HEK293 (cell line): Measurements from ENCODE around the gene DZIP1.

ENCODE experiments used
- GLIS1 ChIP-seq: fragments of 450-650 bp; formaldehyde crosslinking; IDR thresholded peaks from 2 replicates; pipeline ENCODE4 v1.5.1; 2016; ENCODE audit warnings: missing biosample characterization, missing genetic modification characterization
- GLIS2 ChIP-seq: fragments of 450-650 bp; formaldehyde crosslinking; IDR thresholded peaks from 2 replicates; pipeline ENCODE4 v1.5.1; 2016; ENCODE audit warnings: missing biosample characterization, missing genetic modification characterization
- IKZF3 ChIP-seq: fragments of 450-650 bp; IDR thresholded peaks from 2 replicates; pipeline ENCODE4 v1.5.0; 2018; ENCODE audit warnings: missing biosample characterization, mild to moderate bottlenecking, missing genetic modification characterization, moderate library complexity
- KLF10 ChIP-seq: fragments of 450-650 bp; IDR thresholded peaks from 2 replicates; pipeline ENCODE4 v1.5.1; 2018; ENCODE audit warnings: missing biosample characterization, mild to moderate bottlenecking, missing genetic modification characterization
- KLF7 ChIP-seq: fragments of 450-650 bp; formaldehyde crosslinking; IDR thresholded peaks from 2 replicates; pipeline ENCODE4 v1.5.1; 2016; ENCODE audit warnings: missing biosample characterization, missing genetic modification characterization, borderline replicate concordance
- PRDM6 ChIP-seq: fragments of 450-650 bp; formaldehyde crosslinking; IDR thresholded peaks from 2 replicates; pipeline ENCODE4 v1.5.1; 2017; ENCODE audit warnings: missing biosample characterization, missing genetic modification characterization
- RBAK ChIP-seq: fragments of 450-650 bp; formaldehyde crosslinking; IDR thresholded peaks from 2 replicates; pipeline ENCODE4 v1.5.1; 2016; ENCODE audit warnings: missing biosample characterization, missing genetic modification characterization
- TRIM28 ChIP-seq: IDR thresholded peaks from 2 replicates; pipeline ENCODE4 v1.6.1; 2011; ENCODE audit warnings: low read length, control low read depth, borderline replicate concordance
- ZBTB17 ChIP-seq: fragments of 450-650 bp; formaldehyde crosslinking; IDR thresholded peaks from 2 replicates; pipeline ENCODE4 v1.5.1; 2016; ENCODE audit warnings: missing biosample characterization, missing genetic modification characterization
- ZBTB49 ChIP-seq: fragments of 450-650 bp; formaldehyde crosslinking; IDR thresholded peaks from 2 replicates; pipeline ENCODE4 v1.5.1; 2016; ENCODE audit warnings: missing biosample characterization, missing genetic modification characterization, low read depth
- ZFHX2 ChIP-seq: fragments of 450-650 bp; formaldehyde crosslinking; conservative IDR thresholded peaks from 2 replicates; pipeline ENCODE4 v1.5.1; 2016; ENCODE audit warnings: missing biosample characterization, missing genetic modification characterization
- ZFP41 ChIP-seq: fragments of 450-650 bp; formaldehyde crosslinking; IDR thresholded peaks from 2 replicates; pipeline ENCODE4 v1.5.1; 2016; ENCODE audit warnings: missing biosample characterization, missing genetic modification characterization, borderline replicate concordance
- ZIC2 ChIP-seq: fragments of 450-650 bp; formaldehyde crosslinking; IDR thresholded peaks from 2 replicates; pipeline ENCODE4 v1.5.1; 2016; ENCODE audit warnings: missing biosample characterization, missing genetic modification characterization
- ZNF132 ChIP-seq: fragments of 450-650 bp; formaldehyde crosslinking; IDR thresholded peaks from 2 replicates; pipeline ENCODE4 v1.5.1; 2017; ENCODE audit warnings: missing biosample characterization, missing genetic modification characterization, borderline replicate concordance
- ZNF157 ChIP-seq: fragments of 450-650 bp; formaldehyde crosslinking; IDR thresholded peaks from 2 replicates; pipeline ENCODE4 v1.5.1; 2016; ENCODE audit warnings: missing biosample characterization, missing genetic modification characterization
- ZNF223 ChIP-seq: fragments of 450-650 bp; formaldehyde crosslinking; IDR thresholded peaks from 2 replicates; pipeline ENCODE4 v1.5.1; 2016; ENCODE audit warnings: missing biosample characterization, missing genetic modification characterization
- ZNF274 ChIP-seq, 2 experiments: fragments of 200-500 bp in 1 of 2; fragments of 450-650 bp in 1 of 2; sonication (Bioruptor generic) in 1 of 2; formaldehyde crosslinking in 1 of 2; IDR thresholded peaks; 2 replicates each; pipeline versions ENCODE4 v1.5.1 to v1.6.1; 2014 to 2016; ENCODE audit warnings: borderline replicate concordance in 1 of 2, inconsistent platforms in 1 of 2, low read length in 1 of 2, missing biosample characterization in 1 of 2, missing genetic modification characterization in 1 of 2
- ZNF335 ChIP-seq: fragments of 450-650 bp; formaldehyde crosslinking; conservative IDR thresholded peaks from 2 replicates; pipeline ENCODE4 v1.5.1; 2016; ENCODE audit warnings: missing biosample characterization, missing genetic modification characterization
- ZNF473 ChIP-seq: fragments of 450-650 bp; formaldehyde crosslinking; IDR thresholded peaks from 2 replicates; pipeline ENCODE4 v1.5.1; 2017; ENCODE audit warnings: missing biosample characterization, missing genetic modification characterization
- ZNF501 ChIP-seq: fragments of 450-650 bp; formaldehyde crosslinking; IDR thresholded peaks from 2 replicates; pipeline ENCODE4 v1.5.1; 2016; ENCODE audit warnings: missing biosample characterization, missing genetic modification characterization
- ZNF544 ChIP-seq: fragments of 450-650 bp; formaldehyde crosslinking; IDR thresholded peaks from 2 replicates; pipeline ENCODE4 v1.5.0; 2017; ENCODE audit warnings: missing biosample characterization, missing genetic modification characterization
- ZNF629 ChIP-seq: fragments of 450-650 bp; formaldehyde crosslinking; IDR thresholded peaks from 2 replicates; pipeline ENCODE4 v1.5.1; 2017; ENCODE audit warnings: missing biosample characterization, missing genetic modification characterization
- ZNF664 ChIP-seq: fragments of 450-650 bp; formaldehyde crosslinking; IDR thresholded peaks from 2 replicates; pipeline ENCODE4 v1.5.1; 2016; ENCODE audit warnings: missing biosample characterization, missing genetic modification characterization
- ZNF670 ChIP-seq: fragments of 450-650 bp; formaldehyde crosslinking; IDR thresholded peaks from 2 replicates; pipeline ENCODE4 v1.5.1; 2016; ENCODE audit warnings: missing biosample characterization, missing genetic modification characterization, low read depth
- ZNF707 ChIP-seq: fragments of 450-650 bp; formaldehyde crosslinking; IDR thresholded peaks from 2 replicates; pipeline ENCODE4 v1.5.1; 2016; ENCODE audit warnings: missing biosample characterization, missing genetic modification characterization
- ZNF768 ChIP-seq: fragments of 450-650 bp; formaldehyde crosslinking; IDR thresholded peaks from 2 replicates; pipeline ENCODE4 v1.5.1; 2018; ENCODE audit warnings: missing biosample characterization, mild to moderate bottlenecking, missing genetic modification characterization
- ZNF792 ChIP-seq: fragments of 450-650 bp; formaldehyde crosslinking; IDR thresholded peaks from 2 replicates; pipeline ENCODE4 v1.5.1; 2016; ENCODE audit warnings: missing biosample characterization, missing genetic modification characterization
- ZNF843 ChIP-seq: fragments of 450-650 bp; formaldehyde crosslinking; IDR thresholded peaks from 2 replicates; pipeline ENCODE4 v1.5.1; 2016; ENCODE audit warnings: missing biosample characterization, missing genetic modification characterization
- ZXDB ChIP-seq: fragments of 450-650 bp; formaldehyde crosslinking; IDR thresholded peaks from 2 replicates; pipeline ENCODE4 v1.5.1; 2016; ENCODE audit warnings: missing biosample characterization, missing genetic modification characterization
- TF ChIP-seq, protein P1 (sequence below): fragments of 450-650 bp; formaldehyde crosslinking; IDR thresholded peaks from 2 replicates; pipeline ENCODE4 v1.5.1; 2016; ENCODE audit warnings: missing biosample characterization, missing genetic modification characterization
- TF ChIP-seq, protein P2 (sequence below): fragments of 450-650 bp; formaldehyde crosslinking; IDR thresholded peaks from 2 replicates; pipeline ENCODE4 v1.5.1; 2016; ENCODE audit warnings: missing biosample characterization, missing genetic modification characterization
- TF ChIP-seq, protein P3 (sequence below): sonication (generic); formaldehyde crosslinking; IDR thresholded peaks from 2 replicates; pipeline ENCODE4 v1.8.1; 2022; ENCODE audit warnings: mild to moderate bottlenecking, moderate library complexity, missing genetic modification reagents

Gene DZIP1

DNA sequence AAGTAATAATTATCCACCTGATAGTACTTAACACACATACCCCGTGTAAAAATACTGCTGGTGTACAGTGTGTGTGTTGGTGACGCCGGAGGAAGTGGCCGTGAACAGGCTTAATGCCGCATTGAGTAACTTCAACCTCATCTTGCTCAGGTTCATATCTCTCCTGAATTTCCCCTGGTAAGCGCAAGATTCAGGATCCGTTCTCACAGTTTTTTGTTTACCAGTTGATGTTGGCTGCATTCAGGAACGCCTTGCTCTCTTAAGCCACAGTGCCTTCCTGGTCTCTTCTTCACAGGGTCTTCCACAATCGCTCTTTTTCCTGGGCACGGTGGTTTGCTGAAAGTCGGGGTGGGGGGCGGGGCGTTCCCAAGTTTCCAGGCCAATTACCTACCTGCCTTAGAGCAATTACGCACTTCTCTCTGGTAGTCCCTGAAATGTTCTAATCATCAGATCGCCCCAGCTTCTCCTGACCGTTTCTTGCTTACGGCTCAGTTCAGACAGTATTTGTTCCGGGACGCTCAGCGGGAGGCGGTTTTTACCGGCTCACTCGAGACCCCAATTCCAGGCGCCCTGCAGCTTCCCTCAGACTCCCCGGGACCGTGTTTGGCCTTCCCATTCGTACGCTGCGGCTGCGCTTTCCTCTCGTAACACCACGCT is 31.7 kb upstream of the DZIP1 start (continued):
- TF ChIP-seq ZIC2 (peak; percentile 73), ZBTB17 (tag by site-specific recombination) (peak; percentile 66), ZNF664 (tag by site-specific recombination) (peak; percentile 44; the same call in 1 of the 2 replicates), ZNF707 (tag by site-specific recombination) (no peak), ZNF768 (tag by site-specific recombination) (no peak), KLF10 (no peak), ZFHX2 (tag by site-specific recombination) (no peak), ZBTB49 (tag by site-specific recombination) (no peak), ZNF274 (IDR thresholded peaks at IDR 0.05; ENCODE audit: low read length) (no peak), ZNF274 (tag by site-specific recombination; IDR thresholded peaks at IDR 0.05; ENCODE audit: borderline replicate concordance) (no peak), ZNF501 (peak; percentile 81), GLIS2 (tag by site-specific recombination) (no peak; the same call in 1 of the 2 replicates), ZNF157 (no peak), ZNF223 (no peak), ZNF629 (peak; percentile 50), ZNF473 (tag by site-specific recombination) (no peak), ZNF544 (tag by site-specific recombination) (no peak), ZXDB (tag by site-specific recombination) (peak; percentile 52; the same call in 1 of the 2 replicates), KLF7 (tag by site-specific recombination) (0 out of 2 replicates have a peak, but pooled peaks have one; percentile 4), ZNF335 (peak; percentile 89), ZNF843 (tag by site-specific recombination) (no peak), PRDM6 (no peak), GLIS1 (tag by site-specific recombination) (peak; percentile 62), ZNF670 (tag by site-specific recombination) (no peak), IKZF3 (tag by site-specific recombination) (peak; percentile 67; the same call in 1 of the 2 replicates), TRIM28 (no peak), RBAK (tag by site-specific recombination) (no peak), ZNF132 (tag by site-specific recombination) (no peak), ZNF792 (no peak), ZFP41 (tag by site-specific recombination) (no peak)
- TF ChIP-seq, protein P1, sequence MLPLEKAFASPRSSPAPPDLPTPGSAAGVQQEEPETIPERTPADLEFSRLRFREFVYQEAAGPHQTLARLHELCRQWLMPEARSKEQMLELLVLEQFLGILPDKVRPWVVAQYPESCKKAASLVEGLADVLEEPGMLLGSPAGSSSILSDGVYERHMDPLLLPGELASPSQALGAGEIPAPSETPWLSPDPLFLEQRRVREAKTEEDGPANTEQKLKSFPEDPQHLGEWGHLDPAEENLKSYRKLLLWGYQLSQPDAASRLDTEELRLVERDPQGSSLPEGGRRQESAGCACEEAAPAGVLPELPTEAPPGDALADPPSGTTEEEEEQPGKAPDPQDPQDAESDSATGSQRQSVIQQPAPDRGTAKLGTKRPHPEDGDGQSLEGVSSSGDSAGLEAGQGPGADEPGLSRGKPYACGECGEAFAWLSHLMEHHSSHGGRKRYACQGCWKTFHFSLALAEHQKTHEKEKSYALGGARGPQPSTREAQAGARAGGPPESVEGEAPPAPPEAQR (tag by site-specific recombination), result no peak
- TF ChIP-seq, protein P2, sequence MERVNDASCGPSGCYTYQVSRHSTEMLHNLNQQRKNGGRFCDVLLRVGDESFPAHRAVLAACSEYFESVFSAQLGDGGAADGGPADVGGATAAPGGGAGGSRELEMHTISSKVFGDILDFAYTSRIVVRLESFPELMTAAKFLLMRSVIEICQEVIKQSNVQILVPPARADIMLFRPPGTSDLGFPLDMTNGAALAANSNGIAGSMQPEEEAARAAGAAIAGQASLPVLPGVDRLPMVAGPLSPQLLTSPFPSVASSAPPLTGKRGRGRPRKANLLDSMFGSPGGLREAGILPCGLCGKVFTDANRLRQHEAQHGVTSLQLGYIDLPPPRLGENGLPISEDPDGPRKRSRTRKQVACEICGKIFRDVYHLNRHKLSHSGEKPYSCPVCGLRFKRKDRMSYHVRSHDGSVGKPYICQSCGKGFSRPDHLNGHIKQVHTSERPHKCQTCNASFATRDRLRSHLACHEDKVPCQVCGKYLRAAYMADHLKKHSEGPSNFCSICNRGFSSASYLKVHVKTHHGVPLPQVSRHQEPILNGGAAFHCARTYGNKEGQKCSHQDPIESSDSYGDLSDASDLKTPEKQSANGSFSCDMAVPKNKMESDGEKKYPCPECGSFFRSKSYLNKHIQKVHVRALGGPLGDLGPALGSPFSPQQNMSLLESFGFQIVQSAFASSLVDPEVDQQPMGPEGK, result peak; percentile 60
- TF ChIP-seq, protein P3, sequence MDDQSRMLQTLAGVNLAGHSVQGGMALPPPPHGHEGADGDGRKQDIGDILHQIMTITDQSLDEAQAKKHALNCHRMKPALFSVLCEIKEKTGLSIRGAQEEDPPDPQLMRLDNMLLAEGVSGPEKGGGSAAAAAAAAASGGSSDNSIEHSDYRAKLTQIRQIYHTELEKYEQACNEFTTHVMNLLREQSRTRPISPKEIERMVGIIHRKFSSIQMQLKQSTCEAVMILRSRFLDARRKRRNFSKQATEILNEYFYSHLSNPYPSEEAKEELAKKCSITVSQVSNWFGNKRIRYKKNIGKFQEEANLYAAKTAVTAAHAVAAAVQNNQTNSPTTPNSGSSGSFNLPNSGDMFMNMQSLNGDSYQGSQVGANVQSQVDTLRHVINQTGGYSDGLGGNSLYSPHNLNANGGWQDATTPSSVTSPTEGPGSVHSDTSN (CRISPR knock-in tag), result no peak
